ENCODE data around the gene ZYG11B. TPM values are rescaled to one million over a fixed set of nuclear protein-coding genes. Genes with fewer than 3 reads are reported as not detected.

The ZYG11B gene
- total and polyA plus RNA-seq, 2 of the 13 experiments (the other 11 are each of a cell fraction or from before 2014, with no cell fraction given): 6.9 to 17.9 TPM

- TF ChIP-seq FUBP1 (CRISPR knock-in tag; IDR thresholded peaks at IDR 0.05; ENCODE audit: borderline replicate concordance) (no peak), BORCS8-MEF2B (CRISPR knock-in tag; IDR thresholded peaks at IDR 0.05) (peak; percentile 90), HNRNPL (IDR thresholded peaks at IDR 0.05; ENCODE audit: low read depth, low read length) (no peak), XRCC5 (optimal IDR thresholded peaks at IDR 0.05; ENCODE audit: low read length) (peak; percentile 14), ZNF30 (CRISPR knock-in tag; IDR thresholded peaks at IDR 0.05) (peak; percentile 96; the same call in 1 of the 2 replicates), SUZ12 (IDR thresholded peaks at IDR 0.05; ENCODE audit: low read depth, low read length) (peak; percentile 24; the same call in 1 of the 2 replicates), KLF12 (CRISPR knock-in tag; IDR thresholded peaks at IDR 0.05; ENCODE audit: borderline replicate concordance) (peak; percentile 87), RELA (CRISPR knock-in tag; IDR thresholded peaks at IDR 0.05) (no peak), TERF1 (CRISPR knock-in tag; IDR thresholded peaks at IDR 0.05) (peak; percentile 89), ZBTB21 (CRISPR knock-in tag; IDR thresholded peaks at IDR 0.05) (no peak), RFXAP (CRISPR knock-in tag; IDR thresholded peaks at IDR 0.05; ENCODE audit: borderline replicate concordance) (peak; percentile 75; the same call in 1 of the 2 replicates), ZBTB20 (CRISPR knock-in tag; IDR thresholded peaks at IDR 0.05; ENCODE audit: borderline replicate concordance, low read depth) (peak; percentile 88; the same call in 1 of the 2 replicates), ZNF644 (CRISPR knock-in tag; IDR thresholded peaks at IDR 0.05; ENCODE audit: low read depth) (no peak), ELF3 (CRISPR knock-in tag; IDR thresholded peaks at IDR 0.05) (peak; percentile 25; the same call in 1 of the 2 replicates), ZNF383 (CRISPR knock-in tag; IDR thresholded peaks at IDR 0.05; ENCODE audit: borderline replicate concordance) (no peak), SOX5 (CRISPR knock-in tag; IDR thresholded peaks at IDR 0.05; ENCODE audit: borderline replicate concordance) (peak; percentile 39), BCL3 (CRISPR knock-in tag; IDR thresholded peaks at IDR 0.05) (peak; percentile 93), TSC22D2 (CRISPR knock-in tag; IDR thresholded peaks at IDR 0.05; ENCODE audit: borderline replicate concordance) (no peak), ZBTB43 (CRISPR knock-in tag; conservative IDR thresholded peaks at IDR 0.05) (peak; percentile 64; the same call in 1 of the 2 replicates), HES4 (CRISPR knock-in tag; IDR thresholded peaks at IDR 0.05; ENCODE audit: borderline replicate concordance) (peak; percentile 90; the same call in 1 of the 2 replicates), TRIM22 (IDR thresholded peaks at IDR 0.05) (no peak), SSRP1 (CRISPR knock-in tag; IDR thresholded peaks at IDR 0.05) (no peak), IRF2 (CRISPR knock-in tag; IDR thresholded peaks at IDR 0.05) (peak; percentile 72; the same call in 1 of the 2 replicates)
Measured at GRCh38 chr1:52697795-52698674, 28.2 kb upstream of the ZYG11B start, which contains the start of gene COA7 (continued).

All from HepG2 (cell line).